ENCODE measurements around the gene IL1RAPL1.
A peak's percentile ranks its signal among the peaks of the same experiment; 100 is the strongest.

The IL1RAPL1 gene

DNA sequence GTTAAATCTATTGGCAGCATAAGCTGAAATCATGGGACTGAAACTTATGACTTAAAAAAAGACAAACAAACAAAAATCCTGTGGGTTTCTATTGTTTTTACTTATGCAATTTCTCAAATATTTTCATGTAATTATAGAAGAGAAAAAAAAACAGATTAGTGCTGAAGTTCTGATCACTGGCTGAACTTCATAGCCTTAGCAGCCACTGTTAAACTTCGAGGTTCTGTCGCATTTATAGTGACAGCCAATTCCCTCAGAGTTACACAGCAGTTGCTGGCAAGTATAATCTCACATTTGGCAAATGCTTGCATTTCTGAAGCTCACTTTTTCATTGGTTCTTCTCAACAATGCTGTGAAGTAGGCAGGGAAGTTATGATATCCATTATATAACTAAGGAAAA is 879.2 kb downstream of the IL1RAPL1 start:
- Mint-ChIP-seq H3K36me3 (ENCODE audit: low read depth) (no peaks in the 10 kb centered on the region), H3K4me1 (no peaks in the 10 kb centered on the region), H3K4me3 (no peak overlapping the region), H3K27ac (no peak overlapping the region), H3K9me3 (no peaks in the 10 kb centered on the region), H3K27me3 (ENCODE audit: low read depth, poor library complexity) (no peaks in the 10 kb centered on the region)
- no peak for DNase-seq
- TF ChIP-seq CTCF (IDR thresholded peaks at IDR 0.05) = no peak

- H3K9me3 Mint-ChIP-seq = no peaks in the 10 kb centered on the region
- no peaks in the 10 kb centered on the region for H3K27me3 Mint-ChIP-seq (ENCODE audit: low read depth, poor library complexity)
- DNase-seq = no peak
- H3K27ac Mint-ChIP-seq = no peak overlapping the region
- no peak for TF ChIP-seq CTCF (IDR thresholded peaks at IDR 0.05)
- H3K4me3 Mint-ChIP-seq = no peak overlapping the region
- no peaks in the 10 kb centered on the region for H3K36me3 Mint-ChIP-seq (ENCODE audit: low read depth)
- no peaks in the 10 kb centered on the region for H3K4me1 Mint-ChIP-seq
These were observed 881.8 kb downstream of the IL1RAPL1 start for GRCh38 chrX:29468911-29469494.

DNA sequence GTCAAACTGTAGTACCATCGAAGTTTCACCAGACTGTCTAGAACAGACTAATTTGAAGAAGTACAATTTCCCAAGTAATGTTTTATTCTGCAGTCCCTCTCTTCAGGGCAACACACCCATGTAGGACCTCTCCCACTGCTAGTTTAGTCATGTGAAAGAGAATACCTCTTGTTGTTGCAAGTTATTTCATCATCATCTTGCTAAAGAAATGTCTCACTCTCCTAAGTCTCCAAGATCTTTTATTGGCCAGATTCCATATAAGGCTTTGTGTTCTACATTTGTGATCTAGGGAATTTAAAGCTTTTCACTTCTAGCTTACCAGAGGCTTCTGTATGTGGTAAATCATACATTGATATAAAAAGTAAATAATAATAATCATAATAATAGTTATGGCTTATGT is 882.8 kb downstream of the IL1RAPL1 start:
- Mint-ChIP-seq H3K4me1 (no peaks in the 10 kb centered on the region), H3K27me3 (ENCODE audit: low read depth, poor library complexity) (no peaks in the 10 kb centered on the region), H3K4me3 (no peak overlapping the region), H3K27ac (no peak overlapping the region), H3K9me3 (no peaks in the 10 kb centered on the region), H3K36me3 (ENCODE audit: low read depth) (no peaks in the 10 kb centered on the region)
- DNase-seq = no peak
- TF ChIP-seq CTCF (IDR thresholded peaks at IDR 0.05) = no peak

DNA sequence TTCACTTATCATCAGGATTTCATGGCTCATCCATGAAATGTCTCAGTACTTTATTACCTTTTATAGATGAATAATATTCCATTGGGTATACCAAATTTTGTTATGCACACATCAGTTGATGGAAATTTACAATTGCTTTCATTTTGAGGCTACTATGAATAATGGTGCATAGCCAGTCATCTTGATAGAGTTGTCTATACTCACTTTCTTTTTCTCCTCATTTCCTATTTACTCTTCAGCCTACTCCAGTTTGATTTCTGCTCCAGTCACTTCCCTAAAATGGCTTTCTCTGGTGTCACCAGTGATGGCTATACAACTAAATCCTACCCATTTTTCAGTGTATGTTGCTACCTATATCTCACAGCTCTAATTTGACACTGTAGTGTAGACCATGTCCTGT is 884.6 kb downstream of the IL1RAPL1 start:
- no peak for DNase-seq
- Mint-ChIP-seq H3K27ac (no peak overlapping the region), H3K27me3 (ENCODE audit: low read depth, poor library complexity) (no peaks in the 10 kb centered on the region), H3K36me3 (ENCODE audit: low read depth) (no peaks in the 10 kb centered on the region), H3K9me3 (no peaks in the 10 kb centered on the region), H3K4me1 (no peaks in the 10 kb centered on the region), H3K4me3 (no peak overlapping the region)
- no peak for TF ChIP-seq CTCF (IDR thresholded peaks at IDR 0.05)

- no peak for DNase-seq
- H3K9me3 Mint-ChIP-seq = no peaks in the 10 kb centered on the region
- no peaks in the 10 kb centered on the region for H3K36me3 Mint-ChIP-seq (ENCODE audit: low read depth)
- H3K4me3 Mint-ChIP-seq = no peak overlapping the region
- TF ChIP-seq CTCF (IDR thresholded peaks at IDR 0.05) = no peak
- H3K4me1 Mint-ChIP-seq = peaks cover 5% of the 10 kb centered on the region
- H3K27me3 Mint-ChIP-seq (ENCODE audit: low read depth, poor library complexity) = no peaks in the 10 kb centered on the region
- no peak overlapping the region for H3K27ac Mint-ChIP-seq
These were observed 890.6 kb downstream of the IL1RAPL1 start for GRCh38 chrX:29477878-29478277.

DNA sequence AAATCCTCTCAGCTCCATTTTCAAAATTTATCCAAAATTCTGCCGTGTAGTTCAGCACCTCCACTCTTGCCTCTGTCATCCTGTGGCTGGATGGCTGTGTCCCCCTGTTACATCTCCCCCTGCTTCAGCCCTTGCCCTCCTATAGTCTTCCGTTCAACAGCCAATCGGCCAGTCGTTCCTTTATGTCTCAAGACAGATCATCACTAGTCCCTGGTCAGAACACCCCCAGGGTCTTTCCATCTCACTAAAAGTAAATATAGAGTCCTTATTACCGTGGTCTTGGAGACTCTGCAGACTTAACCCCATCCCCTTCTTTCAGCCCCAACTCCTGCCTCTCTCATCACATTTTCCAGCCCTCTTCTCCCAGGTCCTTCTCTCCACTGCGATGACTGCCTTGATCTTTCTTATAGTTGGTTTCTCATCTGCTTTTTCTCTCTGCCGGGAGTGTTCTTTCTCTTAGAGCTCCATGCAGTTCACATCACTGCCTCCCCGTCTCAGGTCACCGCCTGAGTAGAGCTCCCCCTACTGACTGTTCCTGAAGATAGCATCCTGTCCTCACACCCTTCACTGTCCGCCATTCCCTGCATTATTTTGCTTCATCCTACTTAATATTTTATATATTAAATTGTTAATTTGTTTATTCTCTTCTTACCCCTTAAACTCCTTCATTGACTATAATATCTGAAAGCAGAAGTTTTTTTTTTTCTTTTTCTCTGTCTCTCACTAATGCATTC is 891.3 kb downstream of the IL1RAPL1 start:
- DNase-seq = peak; percentile 32
- Mint-ChIP-seq H3K27me3 (ENCODE audit: low read depth, poor library complexity) (no peaks in the 10 kb centered on the region), H3K27ac (no peak overlapping the region), H3K36me3 (ENCODE audit: low read depth) (no peaks in the 10 kb centered on the region), H3K4me1 (peaks cover 5% of the 10 kb centered on the region), H3K4me3 (no peak overlapping the region), H3K9me3 (no peaks in the 10 kb centered on the region)
- TF ChIP-seq CTCF (IDR thresholded peaks at IDR 0.05) = peak; percentile 67
